GM21390 (cell line): ENCODE results near the gene TEX35.

Source experiments
- ATAC-seq: cut with Tn5 transposase; IDR thresholded peaks from one replicate; pipeline ENCODE4 v1.9.1; 2021; ENCODE audit not compliant: unreplicated experiment

The TEX35 gene

GRCh38 chr1:178512566-178513277 lies at the start of gene TEX35:
Gene TEX35, plus strand, starts transcription at chr1:178513109. Its CDS starts 80 bp downstream, at chr1:178513189.
- no peak for ATAC-seq

GRCh38 chr1:178464141-178464540 lies 48.8 kb upstream of the TEX35 start:
- ATAC-seq: no peak

GRCh38 chr1:178464566-178464965 lies 48.3 kb upstream of the TEX35 start:
- no peak for ATAC-seq

- no peak for ATAC-seq
These were observed 47.9 kb upstream of the TEX35 start for GRCh38 chr1:178465011-178465410.

- no peak for ATAC-seq
These were observed 45.1 kb upstream of the TEX35 start for GRCh38 chr1:178467837-178468236.

- no peak for ATAC-seq
These were observed 42.4 kb upstream of the TEX35 start for GRCh38 chr1:178470411-178470960.

GRCh38 chr1:178472531-178472930 lies 40.4 kb upstream of the TEX35 start:
- no peak for ATAC-seq

- ATAC-seq: no peak
These were observed 35.5 kb upstream of the TEX35 start for GRCh38 chr1:178477373-178477772.

- ATAC-seq: no peak
These were observed 35.1 kb upstream of the TEX35 start for GRCh38 chr1:178477841-178478240.

GRCh38 chr1:178483251-178483957 lies 29.5 kb upstream of the TEX35 start:
- no peak for ATAC-seq

GRCh38 chr1:178484698-178485225 lies 28.1 kb upstream of the TEX35 start:
- ATAC-seq: no peak

- no peak for ATAC-seq
These were observed 27.3 kb upstream of the TEX35 start for GRCh38 chr1:178485541-178485981.

GRCh38 chr1:178486100-178487069 lies 26.5 kb upstream of the TEX35 start:
- ATAC-seq: no peak

GRCh38 chr1:178487070-178487615 lies 25.8 kb upstream of the TEX35 start:
- ATAC-seq: no peak

- no peak for ATAC-seq
These were observed 24.5 kb upstream of the TEX35 start for GRCh38 chr1:178488393-178488792.

- ATAC-seq: no peak
These were observed 23.5 kb upstream of the TEX35 start for GRCh38 chr1:178489399-178489798.

GRCh38 chr1:178490136-178490535 lies 22.8 kb upstream of the TEX35 start:
- no peak for ATAC-seq

- ATAC-seq: no peak
These were observed 21.9 kb upstream of the TEX35 start for GRCh38 chr1:178490967-178491366.

GRCh38 chr1:178491721-178492120 lies 21.2 kb upstream of the TEX35 start:
- no peak for ATAC-seq

- no peak for ATAC-seq
These were observed 20.6 kb upstream of the TEX35 start for GRCh38 chr1:178492341-178492740.
